ENCODE data around the gene KCNMA1. TPM values are rescaled to one million over a fixed set of nuclear protein-coding genes. Genes with fewer than 3 reads are reported as not detected.
A peak's percentile ranks its signal among the peaks of the same experiment; 100 is the strongest.

KCNMA1 gene
- total and polyA plus RNA-seq, 9 of the 15 experiments (the other 6 are each of a cell fraction or from before 2014, with no cell fraction given) = 0.01 to 0.95 (median 0.15) TPM; not detected in 4

DNA sequence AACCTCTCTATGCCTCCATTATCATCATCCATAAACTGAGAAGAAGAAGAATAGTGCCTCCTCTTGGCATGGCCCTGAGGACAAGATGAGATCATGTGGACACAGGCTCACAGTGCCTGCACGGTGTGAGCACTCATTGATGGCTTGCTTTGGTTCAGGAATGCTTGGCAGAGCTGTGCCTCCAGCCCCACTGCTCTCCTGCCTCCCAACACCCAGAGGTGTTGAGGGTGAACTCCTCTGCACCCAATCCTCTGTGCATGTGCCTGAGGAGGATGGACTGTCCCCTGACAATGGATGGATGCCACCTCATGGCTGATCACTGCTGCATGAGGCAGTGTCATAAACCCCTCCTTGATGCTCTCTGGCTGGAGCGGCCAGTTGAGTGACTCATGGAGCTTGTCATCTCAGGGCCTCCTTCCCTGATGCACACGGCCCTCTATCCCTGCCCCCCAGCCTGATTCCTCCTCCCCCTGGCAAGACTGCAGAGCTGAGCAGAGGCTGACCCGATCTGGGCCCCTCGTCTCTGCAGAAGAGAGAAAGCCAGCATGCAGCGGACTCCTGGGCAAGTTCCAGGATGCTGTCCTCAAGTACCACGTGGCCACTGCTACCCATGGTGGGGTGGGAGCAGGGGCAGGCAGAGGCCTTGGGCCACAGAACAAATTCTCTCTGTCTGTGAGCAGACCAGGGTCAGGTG lies 136.3 kb downstream of the KCNMA1 start:
- H3K27me3 ChIP-seq (ENCODE audit: control insufficient read depth in 2 of 2, insufficient read depth in 2 of 2, low read length in 2 of 2) = peaks cover 4 to 15% of the 10 kb centered on the region in 2 experiments; a peak in 3 of 5 replicates
- ChIA-PET POLR2A (interaction anchor here (1.7 kb wide), 1 partner anchor 16 kb away, joined by 4 read pairs; no protein-coding TSS in a partner anchor), CTCF (ENCODE audit: low intra/inter-chr PET ratio) (no interaction called here)
- H4K20me1 ChIP-seq (replicated peaks; ENCODE audit: control insufficient read depth, insufficient read depth, low read length) = no peaks in the 10 kb centered on the region
- no peak overlapping the region for H3K27ac ChIP-seq (ENCODE audit: extremely low read depth, low read depth, low read length)
- TF ChIP-seq HINFP (tag; conservative IDR thresholded peaks at IDR 0.05; ENCODE audit: low read depth) (no peak), FOSL1 (tag; conservative IDR thresholded peaks at IDR 0.05) (peak; percentile 57)
- H3K9me1 ChIP-seq (ENCODE audit: control insufficient read depth, insufficient read depth, low read length) = no peaks in the 10 kb centered on the region
- DNase-seq (ENCODE audit: extremely low read depth in 1 of 4, low spot score in 3 of 4) (peak in 1 of 4 experiments; percentile 6), FAIRE-seq (no peak), ATAC-seq (no peak; the same call in 2 of the 3 replicates)
- no peaks in the 10 kb centered on the region for H3K9me3 ChIP-seq (replicated peaks; ENCODE audit: control insufficient read depth, insufficient read depth, low read depth, low read length)
- no peaks in the 10 kb centered on the region for H3K36me3 ChIP-seq (ENCODE audit: control insufficient read depth, insufficient read depth, low read length)
- BruUV-seq (replicated peaks) = no TSS peak
- 6% methylated on average over 7 of the region's 7 CpGs for WGBS (ENCODE audit: insufficient coverage, low coverage, missing lambda C conversion rate)
- intact Hi-C loops (cut with micrococcal nuclease) (no loop called here), in situ Hi-C loops (cut with MboI) (no loop called here)
- no peak overlapping the region for H3K4me3 ChIP-seq
- H3K79me2 ChIP-seq (ENCODE audit: control insufficient read depth, insufficient read depth, low read length) = no peaks in the 10 kb centered on the region
- H3K4me2 ChIP-seq (ENCODE audit: insufficient read depth, low read length) = no peak overlapping the region
- H3K9ac ChIP-seq (ENCODE audit: insufficient read depth in 1 of 2, low read depth in 2 of 2, low read length in 2 of 2) = no peak overlapping the region
- no peaks in the 10 kb centered on the region for H3K4me1 ChIP-seq (replicated peaks in 1 of 2; ENCODE audit: control insufficient read depth in 2 of 2, insufficient read depth in 2 of 2, low read length in 2 of 2)
- no peak overlapping the region for H2AFZ ChIP-seq (ENCODE audit: low read depth, low read length)

DNA sequence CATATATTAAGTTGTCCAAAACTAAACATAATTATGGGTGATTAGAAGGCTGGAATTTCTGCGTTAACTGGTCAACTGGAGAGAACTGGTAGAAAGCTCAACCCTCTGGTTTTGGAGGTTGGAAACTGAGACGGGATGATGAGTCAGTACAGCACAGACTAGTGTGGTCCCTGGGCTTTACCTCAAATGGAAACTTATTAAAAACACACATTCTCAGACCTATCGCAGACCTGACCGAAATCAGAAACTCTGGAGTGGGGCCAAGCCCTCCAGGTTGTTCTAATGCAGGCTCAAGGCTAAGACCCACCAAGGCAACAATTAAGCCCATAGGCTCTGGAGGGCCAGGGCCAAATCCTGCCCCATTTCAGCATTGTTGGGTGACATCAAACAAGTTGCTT lies 136.9 kb downstream of the KCNMA1 start:
- no peak for FAIRE-seq
- no peak overlapping the region for H3K4me3 ChIP-seq
- no peaks in the 10 kb centered on the region for H4K20me1 ChIP-seq (replicated peaks; ENCODE audit: control insufficient read depth, insufficient read depth, low read length)
- H3K4me2 ChIP-seq (ENCODE audit: insufficient read depth, low read length) = no peak overlapping the region
- no peak overlapping the region for H2AFZ ChIP-seq (ENCODE audit: low read depth, low read length)
- H3K27me3 ChIP-seq (ENCODE audit: control insufficient read depth in 2 of 2, insufficient read depth in 2 of 2, low read length in 2 of 2) = peaks cover 6 to 18% of the 10 kb centered on the region in 2 experiments; a peak in 3 of 5 replicates
- no peaks in the 10 kb centered on the region for H3K9me1 ChIP-seq (ENCODE audit: control insufficient read depth, insufficient read depth, low read length)
- no peak for DNase-seq (ENCODE audit: extremely low read depth in 1 of 4, low spot score in 3 of 4)
- ChIA-PET POLR2A (no interaction called here), CTCF (ENCODE audit: low intra/inter-chr PET ratio) (no interaction called here)
- no peaks in the 10 kb centered on the region for H3K9me3 ChIP-seq (replicated peaks; ENCODE audit: control insufficient read depth, insufficient read depth, low read depth, low read length)
- no peaks in the 10 kb centered on the region for H3K79me2 ChIP-seq (ENCODE audit: control insufficient read depth, insufficient read depth, low read length)
- no peaks in the 10 kb centered on the region for H3K4me1 ChIP-seq (replicated peaks in 1 of 2; ENCODE audit: control insufficient read depth in 2 of 2, insufficient read depth in 2 of 2, low read length in 2 of 2)
- WGBS (ENCODE audit: insufficient coverage, low coverage, missing lambda C conversion rate) = 0% methylated on average over 4 of the region's 4 CpGs
- H3K9ac ChIP-seq (ENCODE audit: insufficient read depth in 1 of 2, low read depth in 2 of 2, low read length in 2 of 2) = no peak overlapping the region
- no peak for ATAC-seq
- H3K36me3 ChIP-seq (ENCODE audit: control insufficient read depth, insufficient read depth, low read length) = no peaks in the 10 kb centered on the region
- in situ Hi-C loops (cut with MboI) = no loop called here
- no TSS peak for BruUV-seq (replicated peaks)
- no peak overlapping the region for H3K27ac ChIP-seq (ENCODE audit: extremely low read depth, low read depth, low read length)
- intact Hi-C loops (cut with micrococcal nuclease) = no loop called here
- no peak for TF ChIP-seq CBFA2T2 (conservative IDR thresholded peaks at IDR 0.05)
- TF ChIP-seq MEIS2 (IDR thresholded peaks at IDR 0.05; ENCODE audit: partially characterized antibody) = no peak
- TF ChIP-seq ERF (CRISPR knock-in tag; IDR thresholded peaks at IDR 0.05) = no peak
- TF ChIP-seq CBX8 (IDR thresholded peaks at IDR 0.05; ENCODE audit: borderline replicate concordance, extremely low read depth, low read depth, low read length, poor library complexity, severe bottlenecking) = no peak
- TF ChIP-seq YY1 (IDR thresholded peaks at IDR 0.05; ENCODE audit: borderline replicate concordance in 1 of 3, control insufficient read depth in 1 of 3, extremely low read depth in 1 of 3, insufficient read depth in 3 of 3, insufficient read length in 1 of 3, insufficient replicate concordance in 2 of 3, low read depth in 1 of 3, low read length in 2 of 3) = no peak
- no peak for TF ChIP-seq FOSL1 (tag; conservative IDR thresholded peaks at IDR 0.05)
- no peak for TF ChIP-seq EHMT2 (IDR thresholded peaks at IDR 0.05)
- no peak for TF ChIP-seq ZNF699 (CRISPR knock-in tag; IDR thresholded peaks at IDR 0.05; ENCODE audit: insufficient replicate concordance)
- TF ChIP-seq ZNF561 (CRISPR knock-in tag; conservative IDR thresholded peaks at IDR 0.05) = no peak
- no peak for TF ChIP-seq SAFB (IDR thresholded peaks at IDR 0.05; ENCODE audit: borderline replicate concordance, low read depth, low read length)
- no peak for TF ChIP-seq NR4A1 (CRISPR knock-in tag; IDR thresholded peaks at IDR 0.05)
- no peak for TF ChIP-seq NR4A1 (tag; IDR thresholded peaks at IDR 0.05)
